GM21515 (cell line): ENCODE results near the gene TCF3.
"Not testable (repeated sequence)": the region's sequence is repeated elsewhere in the genome, so short reads cannot be mapped to it uniquely, and the experiment has no call there.

Experiments
- ATAC-seq: cut with Tn5 transposase; IDR thresholded peaks from one replicate; pipeline ENCODE4 v1.9.1; 2021; ENCODE audit not compliant: unreplicated experiment

Gene TCF3

GRCh38 chr19:1652471-1653299 is at the start of gene TCF3:
TCF3 (minus strand) TSS chr19:1652615; CDS start chr19:1650248, 2,367 bp downstream.
- ATAC-seq, result peak; percentile 61

GRCh38 chr19:1700733-1701663 is 48.6 kb upstream of the TCF3 start:
- no peak for ATAC-seq

DNA sequence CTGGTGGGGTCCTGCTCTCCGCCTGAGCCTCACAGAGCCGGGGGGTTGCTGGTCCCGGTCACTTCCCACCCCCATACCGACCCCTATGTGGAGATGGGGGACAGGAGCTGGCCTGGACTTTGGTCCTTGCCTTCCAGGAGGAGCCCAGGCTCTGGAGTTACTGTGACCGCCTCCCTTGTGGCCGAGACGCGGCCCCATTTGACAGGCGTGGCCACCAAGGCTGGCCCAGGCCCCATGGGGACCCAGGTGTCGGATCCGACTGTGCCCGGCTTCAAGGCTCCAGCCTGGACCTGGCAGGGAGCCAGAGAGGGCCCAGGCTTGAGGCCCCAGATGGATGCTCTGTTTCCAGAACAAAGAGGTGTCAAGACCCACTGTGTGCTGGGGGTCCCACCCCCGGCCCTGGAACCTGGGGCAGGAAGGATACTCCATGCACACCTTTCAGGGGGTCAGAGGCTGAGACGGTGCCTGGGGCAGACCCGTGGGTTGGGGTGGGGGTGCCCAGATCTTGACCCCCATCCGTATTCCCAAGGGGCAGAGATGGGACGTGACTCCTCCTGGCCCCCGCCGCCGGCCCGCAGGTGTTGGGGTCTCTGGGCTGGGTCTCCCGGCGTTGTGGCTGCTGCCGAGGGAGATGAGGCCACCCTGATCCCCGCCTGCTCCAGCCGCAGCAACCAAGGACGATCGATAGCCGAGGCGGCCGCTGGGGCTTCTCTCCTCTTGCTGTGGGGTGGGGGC is 47.8 kb upstream of the TCF3 start:
- ATAC-seq, result no peak

DNA sequence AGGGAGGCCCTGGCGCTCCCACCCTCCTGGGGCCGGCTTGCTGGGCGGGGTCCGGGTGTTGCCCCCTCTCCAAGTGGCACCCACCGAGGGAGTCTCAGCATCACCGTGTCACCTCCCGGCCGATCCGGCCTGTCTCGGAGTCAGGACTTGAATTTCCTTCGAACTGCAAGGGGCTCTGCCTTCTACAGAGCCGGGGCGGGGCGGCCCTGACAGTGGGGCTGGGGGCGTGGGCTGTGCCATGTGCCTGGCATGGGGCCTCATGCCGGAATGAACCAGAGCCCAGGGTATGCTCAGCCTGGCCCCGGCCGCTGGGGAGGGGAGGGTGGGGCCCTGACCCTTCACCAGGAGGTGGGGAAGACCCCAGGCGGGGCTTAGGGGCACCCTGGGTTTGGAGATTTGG is 47.0 kb upstream of the TCF3 start:
- no peak for ATAC-seq

DNA sequence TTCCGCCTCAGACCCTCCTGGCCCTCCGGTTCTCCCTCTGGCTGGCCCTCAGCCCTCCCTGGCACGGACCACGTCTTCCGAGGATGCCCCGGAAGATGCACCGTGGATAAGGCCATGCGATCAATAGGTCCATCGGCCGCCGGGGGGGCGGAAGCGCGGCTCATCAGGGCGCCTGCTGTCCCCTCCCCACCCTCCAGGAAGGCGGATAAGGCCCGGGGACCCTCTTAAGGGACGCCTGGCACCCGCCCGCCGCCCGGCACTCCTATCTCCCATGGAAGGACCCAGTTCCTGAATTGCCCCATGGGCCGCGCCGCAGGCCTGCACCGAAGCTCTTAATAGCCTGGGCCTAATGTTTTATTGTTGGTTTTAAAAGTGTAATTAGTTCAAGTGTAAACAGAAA is 46.2 kb upstream of the TCF3 start:
- no peak for ATAC-seq

DNA sequence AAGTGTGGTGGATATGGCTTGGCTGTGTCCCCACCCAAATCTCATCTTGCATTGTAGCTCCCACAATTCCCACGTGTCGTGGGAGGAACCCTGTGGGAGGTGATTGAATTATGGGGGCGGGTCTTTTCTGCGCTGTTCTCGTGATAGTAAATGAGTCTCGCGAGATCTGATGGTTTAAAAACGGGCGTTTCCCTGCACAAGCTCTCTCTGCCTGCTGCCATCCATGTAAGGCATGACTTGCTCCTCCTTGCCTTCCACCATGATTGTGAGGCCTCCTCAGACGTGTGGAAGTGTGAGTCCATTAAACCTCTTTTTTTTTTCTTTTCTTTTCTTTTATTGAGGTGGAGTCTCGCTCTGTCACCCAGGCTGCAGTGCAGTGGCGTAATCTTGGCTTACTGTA is 43.1 kb upstream of the TCF3 start:
- not testable (repeated sequence) for ATAC-seq

DNA sequence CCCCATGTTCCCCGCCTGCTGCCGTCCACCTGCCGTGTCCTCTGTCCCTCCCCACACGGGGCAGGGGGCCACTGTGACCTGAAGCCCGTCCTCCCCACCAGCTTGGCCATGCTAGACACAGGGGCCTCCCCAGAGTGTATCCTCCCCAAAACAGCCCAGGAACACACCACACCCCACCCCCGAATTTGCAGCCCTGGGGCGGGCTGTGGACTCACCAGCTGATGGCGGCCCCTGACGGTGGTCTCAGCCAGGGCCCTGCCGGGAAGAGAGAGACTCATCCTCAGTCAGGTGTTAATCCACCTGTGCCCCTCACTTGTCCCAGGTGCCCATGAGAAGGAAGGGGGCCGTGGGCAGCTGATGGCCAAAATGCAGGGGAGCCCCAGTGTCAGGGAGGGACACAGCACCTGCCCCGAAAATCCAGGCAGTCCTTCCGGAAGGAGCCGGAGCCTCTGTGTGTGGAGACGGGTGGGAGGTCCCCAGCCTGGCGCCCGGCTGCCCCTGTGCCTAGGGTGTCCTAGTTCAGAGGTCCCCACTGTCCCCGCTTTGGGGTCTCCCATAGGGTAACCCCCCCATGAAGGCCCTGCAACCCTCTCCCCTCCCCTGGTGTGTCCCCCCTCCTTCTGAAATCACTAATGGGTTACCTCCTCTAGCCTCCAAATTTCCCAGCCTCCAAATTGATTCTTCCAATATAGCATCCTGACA is 39.3 kb upstream of the TCF3 start:
- ATAC-seq, result no peak

DNA sequence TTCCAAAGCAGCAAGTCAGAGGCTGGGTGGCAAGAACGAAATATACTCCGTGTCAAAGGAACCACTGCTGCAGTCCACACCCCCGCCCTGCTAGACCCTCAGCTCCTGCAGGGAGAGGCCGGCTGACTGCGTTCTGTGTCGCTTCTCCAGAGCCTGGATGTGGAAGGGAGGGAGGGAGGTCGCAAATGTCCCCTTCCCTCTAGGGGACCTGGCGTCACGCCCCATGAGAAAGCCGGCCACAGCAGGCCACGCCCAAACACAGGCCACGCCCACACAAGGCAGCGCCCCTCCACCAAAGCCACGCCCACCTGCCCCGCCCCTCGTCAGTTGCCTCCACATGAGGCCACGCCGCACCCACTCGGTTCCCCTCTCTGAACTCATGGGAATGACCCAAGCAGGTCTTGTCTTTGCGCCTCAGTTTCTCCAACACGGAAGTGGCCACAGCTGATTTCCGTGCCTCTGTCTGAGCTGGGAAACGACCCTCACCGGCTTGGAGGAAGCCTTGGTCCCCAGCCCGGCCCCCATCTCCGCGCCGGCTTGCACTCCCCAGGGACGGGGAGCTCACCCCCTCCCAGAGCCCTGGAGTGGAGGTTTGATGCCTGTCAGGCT is 38.4 kb upstream of the TCF3 start:
- no peak for ATAC-seq

GRCh38 chr19:1685785-1686184 is 33.4 kb upstream of the TCF3 start:
- not testable (repeated sequence) for ATAC-seq

DNA sequence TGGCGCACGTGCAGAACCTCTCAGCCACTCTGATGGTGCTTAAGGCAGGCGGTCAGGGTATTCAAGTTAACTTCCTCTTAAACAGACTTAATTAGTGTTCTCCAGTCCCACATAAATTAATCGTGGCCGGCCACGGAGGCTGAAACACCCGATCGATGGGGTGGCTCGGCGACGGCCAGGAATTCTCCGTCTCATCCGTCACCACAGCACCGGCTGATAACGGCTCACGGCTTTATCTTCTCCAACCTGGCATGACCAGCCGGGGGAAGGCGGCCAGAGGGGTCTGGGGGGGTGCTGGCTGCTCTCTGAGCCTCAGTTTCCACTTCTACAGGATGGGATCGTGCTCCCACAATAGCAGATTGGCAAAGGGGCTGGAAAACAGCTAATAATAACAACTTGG is 32.6 kb upstream of the TCF3 start:
- ATAC-seq, result no peak

GRCh38 chr19:1684573-1684912 is 32.1 kb upstream of the TCF3 start:
- no peak for ATAC-seq

GRCh38 chr19:1683869-1684572 is 31.6 kb upstream of the TCF3 start:
- no peak for ATAC-seq

DNA sequence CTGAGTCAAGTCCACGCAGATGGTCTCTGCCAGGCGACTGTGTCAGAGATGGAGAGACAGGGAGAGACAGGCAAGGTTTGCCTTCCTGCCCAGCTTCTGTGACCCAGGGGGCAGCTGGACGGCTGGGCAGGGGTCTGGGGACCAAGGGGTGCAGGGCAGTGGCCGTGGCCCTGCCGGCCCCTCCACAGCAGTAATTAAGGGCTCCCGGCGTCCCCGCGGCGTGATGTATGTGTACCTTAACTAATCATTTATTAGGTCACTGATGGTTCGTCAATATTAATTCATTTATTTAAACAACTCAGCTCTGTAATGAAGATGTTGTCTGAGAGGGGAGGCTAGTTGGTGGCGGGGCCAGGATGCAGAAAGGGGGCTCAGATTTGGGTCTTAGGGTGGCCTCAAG is 28.6 kb upstream of the TCF3 start:
- no peak for ATAC-seq

- ATAC-seq, result no peak
Measured at GRCh38 chr19:1678073-1678472, 25.7 kb upstream of the TCF3 start.

DNA sequence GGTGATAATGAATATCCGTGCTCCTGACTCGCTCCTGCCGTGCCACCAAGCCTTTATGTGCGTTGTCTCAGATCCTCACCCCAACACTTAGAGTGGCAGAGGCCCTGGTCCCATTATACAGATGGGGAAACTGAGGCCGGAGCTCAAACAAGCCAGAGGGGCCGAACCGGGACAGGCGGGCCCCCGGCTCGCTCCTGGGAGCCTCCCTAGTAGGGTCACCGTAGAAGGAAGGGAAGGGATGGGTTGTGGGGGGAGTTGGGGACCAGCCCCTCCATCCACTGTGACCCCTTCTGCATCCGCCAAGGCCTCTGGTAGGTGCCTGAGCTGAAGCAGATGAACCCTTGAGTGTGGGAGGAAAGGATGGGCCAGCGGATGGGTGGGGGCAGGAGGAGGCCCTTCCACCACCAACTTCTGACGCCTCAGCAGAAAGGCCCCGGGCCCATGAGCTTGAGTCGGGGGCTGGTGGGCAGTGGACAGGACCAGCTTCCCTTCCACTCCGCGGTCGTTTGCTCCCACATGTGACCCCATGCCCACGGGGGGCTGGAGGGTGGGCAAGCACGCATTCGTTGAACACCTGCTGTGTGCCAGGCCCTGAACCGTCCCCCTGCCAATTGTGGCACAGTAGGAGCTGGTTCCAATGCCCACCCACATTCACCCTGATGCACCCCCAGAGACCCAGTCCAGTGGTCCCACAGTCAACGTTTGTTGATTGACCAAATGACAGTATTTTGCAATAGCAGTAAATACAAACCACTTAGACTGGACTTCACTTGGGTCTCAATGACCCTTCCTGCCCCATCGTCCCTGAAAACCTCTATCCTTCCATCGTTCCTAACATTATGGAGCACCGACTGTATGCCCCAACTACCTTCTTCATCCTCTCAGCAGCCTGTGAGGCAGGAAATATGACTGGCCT is 24.2 kb upstream of the TCF3 start:
- no peak for ATAC-seq

DNA sequence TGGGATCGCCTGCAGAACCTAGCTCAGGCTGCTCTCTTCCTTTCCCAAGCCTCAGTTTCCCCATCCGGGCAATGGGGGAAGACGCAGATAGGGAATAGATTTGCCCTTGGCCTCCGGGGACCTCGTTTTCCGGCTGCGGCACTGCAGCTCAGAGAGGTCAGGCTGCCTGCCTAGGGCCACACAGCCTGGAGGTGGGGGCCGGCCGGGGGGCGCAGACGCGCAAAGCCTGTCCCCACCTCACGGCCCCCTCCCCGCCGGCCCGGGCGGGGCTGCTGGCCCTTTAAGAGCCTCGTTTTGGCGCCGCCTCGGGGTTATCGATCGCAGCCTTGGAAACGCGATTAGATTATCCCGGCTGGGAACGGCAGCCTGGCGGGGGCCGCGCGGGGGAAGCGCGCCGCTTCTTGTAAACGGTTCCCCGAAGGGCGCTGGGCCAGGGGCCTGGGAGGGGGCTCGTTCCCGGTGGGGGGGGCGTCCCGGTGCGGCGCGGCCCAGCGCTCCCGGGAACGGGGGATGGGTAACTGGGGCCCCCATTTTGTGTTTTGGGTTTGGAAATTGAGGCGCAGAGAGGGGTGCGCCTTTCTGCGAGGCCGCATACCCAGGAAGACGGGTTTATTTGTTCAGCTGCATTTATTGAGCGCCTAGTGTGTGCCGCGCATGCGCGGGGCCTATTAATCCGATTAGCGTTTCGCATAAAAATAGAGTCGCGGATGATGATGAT is 23.4 kb upstream of the TCF3 start:
- no peak for ATAC-seq

DNA sequence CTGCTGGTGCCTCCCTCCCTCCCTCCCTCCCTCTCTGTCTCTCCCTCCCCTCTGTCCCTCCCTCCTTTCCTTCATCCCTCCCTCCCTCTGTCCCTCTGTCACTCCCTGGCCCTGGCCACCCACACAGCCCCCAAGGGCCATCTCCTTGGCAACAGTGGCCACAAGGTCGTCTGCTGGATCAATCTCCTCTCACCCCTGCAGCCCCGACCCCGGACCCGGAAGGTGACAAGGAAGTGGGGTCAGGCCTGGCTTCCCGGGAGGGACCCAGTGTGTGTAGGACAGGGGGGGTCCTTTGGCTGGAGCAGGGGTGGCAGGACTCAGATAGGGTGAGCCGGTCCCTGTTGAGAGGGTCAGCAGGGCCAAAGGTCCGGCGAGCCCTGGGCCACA is 21.9 kb upstream of the TCF3 start:
- no peak for ATAC-seq

DNA sequence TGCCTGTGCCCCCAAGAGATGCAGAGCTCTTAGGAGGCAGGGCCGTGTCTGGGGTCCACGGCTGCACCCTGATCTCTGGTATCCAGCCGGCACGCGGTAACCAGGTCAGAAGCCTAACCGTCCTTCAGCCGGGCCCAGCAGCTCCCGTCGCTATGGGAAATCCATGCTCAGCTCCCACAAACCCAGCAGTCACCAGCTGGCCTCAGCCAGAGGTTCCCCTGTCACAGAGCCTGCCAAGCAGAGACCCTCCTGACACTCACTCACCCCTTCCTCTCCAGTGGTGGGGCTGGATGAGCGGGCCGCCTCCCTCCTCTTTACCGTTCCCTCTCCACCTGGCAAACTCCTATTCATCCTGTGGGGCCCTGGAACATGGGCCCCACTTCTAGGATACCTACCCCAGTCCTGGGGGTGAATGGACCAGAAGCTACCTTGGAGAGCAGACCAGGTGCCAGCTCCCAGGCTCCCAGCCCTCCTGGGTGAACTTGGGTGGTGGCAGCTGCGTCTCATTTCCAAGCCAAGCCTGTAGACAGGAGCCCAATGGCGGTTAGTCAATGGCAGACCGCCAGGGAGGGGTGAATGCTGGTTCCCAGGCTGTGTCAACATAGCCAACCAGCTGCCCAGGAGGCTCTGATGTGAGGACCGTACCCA is 21.4 kb upstream of the TCF3 start:
- no peak for ATAC-seq
